Small intestine (tissue), 7 donors: ENCODE data around the gene TGFBR3L. TPM values are rescaled to one million over a fixed set of nuclear protein-coding genes. Genes with fewer than 3 reads are reported as not detected.

Experiments used
- DNase-seq, 2 donors: peaks; one replicate each; pipeline versions ENCODE4 v3.0.0 to v3.0.0-alpha.2; 2013
- FAIRE-seq: peaks from 2 replicates; lab custom pipeline; 2012; peaks lifted over from hg19 to GRCh38; lab: Jason Lieb, UNC
- H3K27ac ChIP-seq, 3 donors: one replicate each; pipeline ENCODE4 v1.5.1; 2013; ENCODE audit warnings: low read length in 2 of 3, mild to moderate bottlenecking in 2 of 3, control low read depth in 1 of 3, inconsistent platforms in 1 of 3, low read depth in 1 of 3, moderate library complexity in 1 of 3
- H3K27me3 ChIP-seq, 3 donors: one replicate each; pipeline ENCODE4 v1.6.1; 2013; ENCODE audit warnings: low read length in 3 of 3, inconsistent platforms in 1 of 3; ENCODE audit not compliant: control insufficient read depth in 3 of 3, insufficient read depth in 3 of 3
- H3K36me3 ChIP-seq, 3 donors: one replicate each; pipeline ENCODE4 v1.6.1; 2013; ENCODE audit warnings: low read length in 3 of 3, inconsistent platforms in 1 of 3, low read depth in 1 of 3, mild to moderate bottlenecking in 1 of 3, moderate library complexity in 1 of 3; ENCODE audit not compliant: control insufficient read depth in 3 of 3, insufficient read depth in 2 of 3
- H3K4me1 ChIP-seq, 3 donors: one replicate each; pipeline ENCODE4 v1.6.1; 2013; ENCODE audit warnings: low read length in 2 of 3, inconsistent platforms in 1 of 3, low read depth in 1 of 3, mild to moderate bottlenecking in 1 of 3, moderate library complexity in 1 of 3; ENCODE audit not compliant: control insufficient read depth in 3 of 3, insufficient read depth in 2 of 3
- H3K4me3 ChIP-seq, 3 donors: one replicate each; pipeline ENCODE4 v1.5.1; 2013; ENCODE audit warnings: low read length in 3 of 3, control low read depth in 1 of 3, inconsistent platforms in 1 of 3, low read depth in 1 of 3, mild to moderate bottlenecking in 1 of 3, moderate library complexity in 1 of 3
- H3K9me3 ChIP-seq, 2 donors: one replicate each; pipeline ENCODE4 v1.6.1; 2013; ENCODE audit warnings: low read depth in 1 of 2, low read length in 1 of 2; ENCODE audit not compliant: control insufficient read depth in 2 of 2, insufficient read depth in 1 of 2
- WGBS, 3 donors: extraction: QIAGEN DNeasy Blood & Tissue Kit; methylation state at CpG; one replicate each; pipeline ENCODE4 v1.1.7; 2013; 5-methylcytosine and 5-hydroxymethylcytosine counted together
- polyA plus RNA-seq, 4 donors: library from polyadenylated mRNA; stranded (reverse) in 3 of 4; unstranded in 1 of 4; fragments of 200-250 nt in 3 of 4; fragments of 120-200 nt in 1 of 4; gene quantifications; one replicate each; pipeline versions ENCODE4 v1.2.1 to v1.2.3, GENCODE V29; 2013
- donor health status: healthy with polysubstance abuse.
- donor health status: control.
- donor health status: control.
- donor health status: Bipolar disorder and iron deficiency.
- donor health status: healthy.

Gene TGFBR3L
- polyA plus RNA-seq, 4 donors = 0.21 to 1.4 TPM; not detected in 2

- peaks cover 0 to 23% (median 3%) of the 10 kb centered on the region in 3 donors for H3K4me1 ChIP-seq
- H3K4me3 ChIP-seq = peak overlapping the region in 1 of 3 donors; percentile 34
- peak in 1 of 2 donors; percentile 46 for DNase-seq
- peaks cover 7 to 56% (median 17%) of the 10 kb centered on the region in 3 donors for H3K27me3 ChIP-seq
- peak overlapping the region in 1 of 3 donors; percentile 84 for H3K27ac ChIP-seq
- WGBS, 3 donors = 21 to 28% (median 26%) methylated on average over 12 to 30 of the region's 30 CpGs
- peaks cover 0 to 2% of the 10 kb centered on the region in 2 donors for H3K9me3 ChIP-seq
- no peaks in the 10 kb centered on the region for H3K36me3 ChIP-seq
- no peak for FAIRE-seq
Observed at GRCh38 chr19:7869910-7870511, 44.6 kb upstream of the TGFBR3L start.

DNA sequence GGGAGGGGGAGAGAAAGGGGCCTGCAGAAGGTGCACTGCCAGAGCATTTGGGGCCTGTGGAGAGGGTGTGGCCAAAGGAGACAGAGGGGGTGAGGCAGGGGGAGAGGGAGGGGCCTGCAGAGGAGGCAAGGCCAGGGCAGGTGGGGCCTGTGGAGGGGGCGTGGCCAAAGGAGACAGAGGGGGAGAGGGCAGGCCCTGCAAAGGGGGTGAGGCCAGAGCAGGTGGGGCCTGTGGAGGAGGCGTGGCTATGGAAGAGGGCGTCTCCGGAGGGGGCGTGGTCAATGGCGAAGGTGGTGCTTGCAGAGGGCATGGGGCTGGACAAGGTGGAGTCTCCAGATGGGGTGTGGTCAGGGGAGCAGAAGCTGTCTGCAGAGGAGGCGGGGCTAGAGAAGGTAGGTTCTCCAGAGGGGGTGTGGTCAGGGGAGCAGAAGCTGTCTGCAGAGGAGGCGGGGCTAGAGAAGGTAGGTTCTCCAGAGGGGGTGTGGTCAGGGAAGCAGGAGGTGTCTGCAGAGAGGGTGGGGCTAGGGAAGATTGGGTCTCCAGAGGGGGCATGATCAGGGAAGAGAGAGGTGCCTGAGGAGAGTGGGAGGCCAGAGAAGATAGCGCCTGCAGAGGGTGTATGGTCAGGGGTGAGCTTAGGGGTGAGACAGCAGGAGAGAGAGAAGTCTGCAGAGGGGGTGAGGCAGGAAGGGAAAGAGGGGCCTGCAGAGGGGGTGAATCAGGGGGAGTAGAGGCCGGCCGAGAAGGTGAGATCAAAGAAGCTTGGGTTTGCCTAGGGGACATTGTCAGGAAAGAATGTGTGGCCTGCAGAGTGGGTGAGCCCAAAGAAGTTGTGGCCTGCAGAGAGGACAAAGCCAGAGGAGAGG is 43.8 kb upstream of the TGFBR3L start:
- Histone ChIP-seq H3K9me3 (peaks cover 0 to 2% of the 10 kb centered on the region in 2 donors), H3K36me3 (no peaks in the 10 kb centered on the region), H3K4me1 (peaks cover 0 to 23% (median 3%) of the 10 kb centered on the region in 3 donors), H3K4me3 (no peak overlapping the region), H3K27me3 (peaks cover 7 to 53% (median 12%) of the 10 kb centered on the region in 3 donors), H3K27ac (peak overlapping the region in 1 of 3 donors; percentile 48)
- FAIRE-seq (no peak), DNase-seq (peak; percentile 33 to 55)
- 40 to 60% (median 42%) methylated on average over 11 of the region's 11 CpGs for WGBS, 3 donors

DNA sequence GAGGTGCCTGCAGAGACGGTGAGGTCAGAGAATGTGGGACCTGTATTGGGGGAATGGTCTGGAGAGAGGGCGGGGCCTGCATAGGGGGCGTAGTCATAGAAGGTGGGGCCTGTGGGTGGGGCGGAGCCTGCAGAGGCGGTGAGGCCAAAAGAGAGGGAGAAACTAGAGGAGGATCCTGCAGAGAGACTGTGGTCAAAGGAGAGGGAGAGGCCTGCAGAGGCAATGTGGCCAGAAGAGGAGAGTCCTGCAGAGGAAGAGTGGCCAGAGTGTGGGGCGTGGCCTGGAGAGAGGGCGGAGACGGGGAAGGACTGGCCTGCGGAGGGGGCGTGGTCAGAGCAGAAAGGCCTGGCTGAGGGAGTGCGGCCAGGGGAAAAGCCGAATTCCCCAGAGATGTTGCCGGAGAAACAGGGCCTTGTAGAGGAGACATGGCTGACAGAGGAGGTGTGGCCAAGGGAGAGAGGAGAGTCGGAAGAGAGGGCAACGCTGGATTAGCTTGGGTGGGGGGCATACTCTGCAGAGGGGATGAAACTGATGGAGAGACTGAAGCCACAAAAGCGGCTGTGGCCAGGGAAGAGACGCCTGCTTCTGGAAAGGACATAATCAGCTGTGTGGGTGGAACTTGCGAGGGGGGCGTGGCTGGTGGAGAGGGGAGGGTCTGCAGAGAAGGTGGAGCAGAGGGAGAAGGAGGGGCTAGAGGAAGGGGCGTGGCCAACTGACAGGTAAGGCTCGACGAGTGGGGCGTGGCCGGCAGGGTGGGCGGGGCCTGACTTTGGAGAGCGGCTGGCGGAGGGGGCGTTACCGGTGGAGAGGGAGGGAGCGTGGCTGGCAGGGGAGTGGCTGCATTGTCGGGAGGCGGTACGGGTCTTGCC is 43.0 kb upstream of the TGFBR3L start:
- peak overlapping the region in 2 of 3 donors; percentile 38 to 48 for H3K27ac ChIP-seq
- FAIRE-seq (no peak), DNase-seq (peak; percentile 76 to 84)
- H3K36me3 ChIP-seq = no peaks in the 10 kb centered on the region
- H3K27me3 ChIP-seq = peaks cover 7 to 52% (median 12%) of the 10 kb centered on the region in 3 donors
- peak overlapping the region in 1 of 3 donors; percentile 22 for H3K4me3 ChIP-seq
- H3K4me1 ChIP-seq = peaks cover 0 to 23% (median 3%) of the 10 kb centered on the region in 3 donors
- peaks cover 0 to 2% of the 10 kb centered on the region in 2 donors for H3K9me3 ChIP-seq
- 4 to 10% (median 10%) methylated on average over 23 to 33 of the region's 33 CpGs for WGBS, 3 donors

DNA sequence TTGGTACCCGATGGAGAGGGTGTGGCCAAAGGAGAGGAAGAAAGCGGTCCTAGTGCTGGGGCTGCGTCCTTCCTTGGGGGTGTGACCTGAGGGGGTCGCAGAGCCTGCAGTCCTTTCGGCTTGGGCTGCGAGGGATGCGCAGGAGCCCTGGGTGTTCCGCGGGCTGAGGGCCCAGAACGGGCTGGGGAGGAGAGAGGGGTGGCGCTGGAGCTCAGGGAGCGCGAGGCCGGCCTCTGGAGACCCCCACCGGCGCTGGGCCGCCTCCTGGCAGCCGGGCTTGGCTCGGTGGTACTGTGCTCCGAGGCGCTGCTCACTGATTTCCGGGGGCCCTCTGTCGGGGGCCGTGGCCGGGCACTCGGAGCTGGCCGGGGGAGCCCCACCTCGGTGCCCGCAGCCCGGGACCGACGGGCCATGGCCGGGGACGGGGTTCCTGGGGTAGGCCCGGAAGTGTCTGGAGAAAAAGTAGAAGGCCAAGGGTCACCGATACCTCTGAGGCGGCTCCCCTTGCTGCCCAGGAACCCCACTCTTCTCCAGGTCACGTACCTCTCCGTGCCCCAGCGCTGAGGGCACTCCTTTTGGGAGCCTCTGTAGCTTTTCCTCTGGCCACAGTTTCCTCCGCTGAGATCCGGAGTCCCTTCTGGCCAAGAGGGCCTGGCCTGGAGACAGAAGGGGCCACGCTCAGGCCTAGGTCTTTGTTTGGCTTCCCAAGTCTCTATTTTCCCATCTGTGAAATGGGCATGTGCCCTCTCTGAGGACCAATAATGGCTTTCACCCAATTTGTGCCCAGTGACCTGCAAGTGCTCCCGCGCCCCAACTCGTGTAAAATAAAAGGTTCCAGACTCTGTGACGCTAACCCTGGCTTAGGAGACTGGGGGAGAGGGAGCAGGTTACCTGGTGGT is 42.1 kb upstream of the TGFBR3L start:
- WGBS, 3 donors = 49 to 67% (median 55%) methylated on average over 39 to 47 of the region's 47 CpGs
- FAIRE-seq (no peak), DNase-seq (no peak)
- peaks cover 7 to 43% (median 12%) of the 10 kb centered on the region in 3 donors for H3K27me3 ChIP-seq
- H3K4me1 ChIP-seq = peaks cover 0 to 23% (median 3%) of the 10 kb centered on the region in 3 donors
- H3K4me3 ChIP-seq = no peak overlapping the region
- no peaks in the 10 kb centered on the region for H3K36me3 ChIP-seq
- H3K9me3 ChIP-seq = peaks cover 0 to 2% of the 10 kb centered on the region in 2 donors
- H3K27ac ChIP-seq = no peak overlapping the region

DNA sequence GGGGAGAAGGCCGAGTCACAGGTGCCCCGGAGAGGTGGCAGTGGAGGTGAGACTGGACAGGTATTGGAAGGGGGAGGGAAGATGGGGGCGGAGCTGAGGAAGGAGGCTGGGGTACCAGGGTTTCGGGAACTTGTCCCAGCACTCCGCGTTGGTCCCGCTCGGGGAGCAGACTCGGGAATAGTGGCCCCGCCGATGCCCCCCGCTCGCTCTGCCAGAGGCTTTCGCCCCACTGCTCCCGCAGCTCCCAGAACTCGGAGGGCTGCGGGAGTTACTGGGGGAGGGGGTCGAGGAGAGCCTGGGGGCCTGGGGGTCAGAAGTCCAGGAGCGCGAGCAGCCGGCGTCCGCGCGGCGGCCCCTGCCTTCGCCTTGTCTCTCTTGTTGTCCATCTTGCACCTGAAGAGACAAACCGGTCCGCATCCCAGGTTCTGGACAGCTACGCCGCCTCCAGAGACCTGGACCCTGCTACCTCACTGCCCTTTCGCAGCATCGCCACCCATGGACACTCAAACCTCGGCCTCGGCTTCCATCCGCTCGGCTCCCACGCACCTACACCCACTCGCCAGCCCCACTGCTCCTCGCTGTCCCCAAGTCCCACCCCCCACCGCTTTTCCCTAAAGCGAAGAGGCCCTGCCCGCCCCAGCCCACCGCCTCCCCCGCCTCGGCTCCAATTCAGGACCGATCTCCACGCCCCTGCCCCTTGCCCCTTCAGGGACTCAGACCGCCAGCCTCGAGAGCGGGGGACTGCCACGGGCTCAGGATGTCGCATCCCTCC is 41.1 kb upstream of the TGFBR3L start:
- DNase-seq = no peak
- Histone ChIP-seq H3K4me3 (no peak overlapping the region), H3K27me3 (peaks cover 7 to 39% (median 12%) of the 10 kb centered on the region in 3 donors), H3K36me3 (no peaks in the 10 kb centered on the region), H3K27ac (no peak overlapping the region), H3K4me1 (peaks cover 0 to 20% (median under 1%) of the 10 kb centered on the region in 3 donors), H3K9me3 (peaks cover 0 to 2% of the 10 kb centered on the region in 2 donors)
- no peak for FAIRE-seq
- WGBS, 3 donors = 12 to 18% (median 14%) methylated on average over 48 to 53 of the region's 53 CpGs

DNA sequence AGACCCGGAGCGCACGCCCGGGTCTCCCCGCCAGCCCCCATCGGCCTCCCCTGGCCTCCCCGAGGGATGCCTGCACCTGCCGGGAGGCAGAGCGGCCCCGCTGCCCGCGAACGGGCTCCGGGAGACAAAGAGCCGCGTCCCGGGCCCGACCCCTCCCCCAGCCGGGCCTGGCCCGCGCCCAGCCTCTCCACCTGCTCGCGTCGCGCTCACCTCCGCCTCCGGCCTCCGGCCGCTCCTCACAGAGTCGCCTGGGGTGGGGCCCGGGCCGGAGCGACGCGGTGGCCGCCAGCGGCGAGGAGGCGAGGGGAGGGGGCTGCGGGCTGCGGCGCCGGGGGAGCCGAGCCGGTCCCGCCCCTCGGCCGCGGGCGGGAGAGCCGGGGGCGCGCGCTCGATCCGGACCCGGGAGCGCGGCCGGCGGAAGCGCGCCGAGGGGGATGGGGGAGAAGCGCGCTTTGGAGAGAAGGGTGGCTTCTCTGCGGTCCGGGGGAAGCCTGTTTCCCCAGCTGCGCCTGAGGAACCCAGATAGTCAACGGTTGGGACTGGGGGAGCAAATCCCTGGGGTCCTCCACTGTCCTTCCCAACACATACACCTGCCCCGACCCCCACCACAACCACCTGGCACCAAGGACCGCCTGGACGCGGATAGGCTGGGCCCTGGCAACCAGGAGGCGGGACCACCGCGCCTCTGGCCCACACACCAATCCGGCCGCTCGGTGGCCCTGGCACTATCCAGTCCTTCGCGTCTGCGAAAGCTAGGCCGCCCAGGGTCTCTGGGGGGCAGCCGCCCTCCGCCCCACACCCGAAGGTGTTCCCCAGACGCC is 40.3 kb upstream of the TGFBR3L start, which contains the start of gene PRR36:
Gene PRR36, minus strand, starts transcription at position 315 of the 821 bp plus-strand sequence. CDS start 701 bp downstream, outside the sequence.
- Histone ChIP-seq H3K27me3 (peaks cover 7 to 39% (median 12%) of the 10 kb centered on the region in 3 donors), H3K27ac (no peak within 1 kb of the TSS), H3K9me3 (peaks cover 0 to 2% of the 10 kb centered on the region in 2 donors), H3K36me3 (no peaks in the 10 kb centered on the region), H3K4me1 (peaks cover 0 to 15% (median 0%) of the 10 kb centered on the region in 3 donors), H3K4me3 (peak within 1 kb of the TSS in 2 of 3 donors; percentile 20 to 30)
- DNase-seq = peak in 1 of 2 donors; percentile 54
- FAIRE-seq = no peak
- WGBS, 3 donors = 2 to 3% (median 2%) methylated on average over 59 to 88 of the region's 88 CpGs
